ENCODE results near the gene LMOD2.

- TF ChIP-seq CTCF (conservative IDR thresholded peaks at IDR 0.05; ENCODE audit: low read length) = no peak
- no peak for TF ChIP-seq EZH2phosphoT487 (IDR thresholded peaks at IDR 0.05; ENCODE audit: borderline replicate concordance)
These were observed 25.9 kb downstream of the LMOD2 start for GRCh38 chr7:123681561-123681960.
